Ishikawa (cell line): ENCODE measurements around the gene MARCHF7.

Experiments used
- CREB1 ChIP-seq: IDR thresholded peaks from 2 replicates; pipeline ENCODE4 v1.6.1; 2012; ENCODE audit warnings: low read depth
- EP300 ChIP-seq: IDR thresholded peaks from 2 replicates; pipeline ENCODE4 v1.6.1; 2012; ENCODE audit warnings: borderline replicate concordance
- NFIC ChIP-seq: IDR thresholded peaks from 2 replicates; pipeline ENCODE4 v1.6.1; 2012
- RAD21 ChIP-seq: IDR thresholded peaks from 2 replicates; pipeline ENCODE4 v1.6.1; 2012; ENCODE audit warnings: low read depth
- REST ChIP-seq: IDR thresholded peaks from 2 replicates; pipeline ENCODE4 v1.6.1; 2012; ENCODE audit warnings: low read depth, mild to moderate bottlenecking
- TAF1 ChIP-seq: IDR thresholded peaks from 2 replicates; pipeline ENCODE4 v1.6.1; 2012; ENCODE audit warnings: low read depth, mild to moderate bottlenecking
- TCF12 ChIP-seq: IDR thresholded peaks from 2 replicates; pipeline ENCODE4 v1.6.1; 2012; ENCODE audit warnings: low read depth
- YY1 ChIP-seq: IDR thresholded peaks from 2 replicates; pipeline ENCODE4 v1.6.1; 2012; ENCODE audit warnings: low read depth
- ZBTB7A ChIP-seq: IDR thresholded peaks from 2 replicates; pipeline ENCODE4 v1.6.1; 2012; ENCODE audit warnings: low read depth
- TF ChIP-seq, protein P1 (sequence below): IDR thresholded peaks from 2 replicates; pipeline ENCODE4 v1.6.1; 2012
- TF ChIP-seq, protein P2 (sequence below): IDR thresholded peaks from 2 replicates; pipeline ENCODE4 v1.6.1; 2012

DNA sequence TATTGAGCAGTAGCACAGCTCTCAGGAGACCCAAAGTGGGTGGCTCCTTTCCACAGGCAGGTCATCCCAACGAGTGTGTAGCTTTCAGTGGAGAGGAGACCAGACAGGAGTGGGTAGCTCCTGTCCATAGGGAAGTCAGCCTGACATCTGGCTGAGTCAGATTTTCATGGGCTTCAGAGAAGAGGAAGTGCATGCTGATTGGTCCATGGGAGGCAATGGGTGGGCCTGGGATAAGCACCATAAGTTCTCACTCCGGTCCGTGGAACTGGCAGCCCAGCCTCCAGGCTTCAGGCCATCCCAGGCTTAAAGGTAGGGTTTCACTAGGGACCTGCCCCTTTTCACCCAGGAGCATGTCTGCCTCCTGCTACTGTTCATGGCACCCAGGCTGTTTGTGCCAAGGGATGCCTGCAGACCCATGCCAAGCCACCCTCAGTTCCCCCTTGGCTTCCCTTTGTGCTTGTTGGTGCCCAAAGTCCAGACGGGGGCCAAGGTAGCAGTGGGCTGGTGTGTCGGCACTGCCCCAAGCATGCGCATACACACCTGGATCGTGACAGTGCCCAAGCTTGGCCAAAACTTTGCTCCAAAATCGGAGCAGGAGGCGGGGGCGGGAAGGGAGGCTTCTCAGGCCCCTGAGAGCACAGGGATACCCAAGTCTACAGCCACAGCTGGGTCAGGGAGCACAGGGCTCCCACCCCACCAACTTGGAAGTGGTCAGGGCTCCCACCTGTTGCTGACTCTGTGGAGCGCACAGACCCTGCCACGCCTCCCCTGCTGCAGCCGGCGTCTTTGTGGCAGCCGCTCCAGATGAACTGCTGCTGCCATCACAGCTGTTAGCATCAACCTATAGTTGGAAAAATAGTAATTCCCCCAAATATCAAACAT, 26.4 kb downstream of the MARCHF7 start:
- TF ChIP-seq, protein P1, sequence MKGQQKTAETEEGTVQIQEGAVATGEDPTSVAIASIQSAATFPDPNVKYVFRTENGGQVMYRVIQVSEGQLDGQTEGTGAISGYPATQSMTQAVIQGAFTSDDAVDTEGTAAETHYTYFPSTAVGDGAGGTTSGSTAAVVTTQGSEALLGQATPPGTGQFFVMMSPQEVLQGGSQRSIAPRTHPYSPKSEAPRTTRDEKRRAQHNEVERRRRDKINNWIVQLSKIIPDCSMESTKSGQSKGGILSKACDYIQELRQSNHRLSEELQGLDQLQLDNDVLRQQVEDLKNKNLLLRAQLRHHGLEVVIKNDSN, result no peak
- no peak for TF ChIP-seq CREB1
- TF ChIP-seq, protein P2, sequence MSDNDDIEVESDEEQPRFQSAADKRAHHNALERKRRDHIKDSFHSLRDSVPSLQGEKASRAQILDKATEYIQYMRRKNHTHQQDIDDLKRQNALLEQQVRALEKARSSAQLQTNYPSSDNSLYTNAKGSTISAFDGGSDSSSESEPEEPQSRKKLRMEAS, result no peak
- TF ChIP-seq TAF1, result no peak
- TF ChIP-seq ZBTB7A, result no peak
- no peak for TF ChIP-seq TCF12
- no peak for TF ChIP-seq YY1
- no peak for TF ChIP-seq REST
- TF ChIP-seq RAD21, result no peak
- TF ChIP-seq EP300, result no peak
- TF ChIP-seq NFIC, result no peak
